Measurements from ENCODE around the gene BAX.
A peak's percentile ranks its signal among the peaks of the same experiment; 100 is the strongest.

The BAX gene

GRCh38 chr19:48997972-48998371, 43.3 kb downstream of the BAX start:
- H3K4me3 ChIP-seq (ENCODE audit: low read depth, low read length), result no peak overlapping the region
- peak; percentile 73 for DNase-seq (ENCODE audit: low read depth)
- peak; percentile 67 for TF ChIP-seq CTCF (IDR thresholded peaks at IDR 0.05; ENCODE audit: low read depth, low read length)
- no peak for TF ChIP-seq MYC (IDR thresholded peaks at IDR 0.05; ENCODE audit: low read depth, low read length)
- TF ChIP-seq POLR2A (IDR thresholded peaks at IDR 0.05; ENCODE audit: extremely low read depth, insufficient read length), result no peak
- TF ChIP-seq, protein P1, sequence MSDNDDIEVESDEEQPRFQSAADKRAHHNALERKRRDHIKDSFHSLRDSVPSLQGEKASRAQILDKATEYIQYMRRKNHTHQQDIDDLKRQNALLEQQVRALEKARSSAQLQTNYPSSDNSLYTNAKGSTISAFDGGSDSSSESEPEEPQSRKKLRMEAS (IDR thresholded peaks at IDR 0.05; ENCODE audit: low read depth, low read length), result no peak

DNA sequence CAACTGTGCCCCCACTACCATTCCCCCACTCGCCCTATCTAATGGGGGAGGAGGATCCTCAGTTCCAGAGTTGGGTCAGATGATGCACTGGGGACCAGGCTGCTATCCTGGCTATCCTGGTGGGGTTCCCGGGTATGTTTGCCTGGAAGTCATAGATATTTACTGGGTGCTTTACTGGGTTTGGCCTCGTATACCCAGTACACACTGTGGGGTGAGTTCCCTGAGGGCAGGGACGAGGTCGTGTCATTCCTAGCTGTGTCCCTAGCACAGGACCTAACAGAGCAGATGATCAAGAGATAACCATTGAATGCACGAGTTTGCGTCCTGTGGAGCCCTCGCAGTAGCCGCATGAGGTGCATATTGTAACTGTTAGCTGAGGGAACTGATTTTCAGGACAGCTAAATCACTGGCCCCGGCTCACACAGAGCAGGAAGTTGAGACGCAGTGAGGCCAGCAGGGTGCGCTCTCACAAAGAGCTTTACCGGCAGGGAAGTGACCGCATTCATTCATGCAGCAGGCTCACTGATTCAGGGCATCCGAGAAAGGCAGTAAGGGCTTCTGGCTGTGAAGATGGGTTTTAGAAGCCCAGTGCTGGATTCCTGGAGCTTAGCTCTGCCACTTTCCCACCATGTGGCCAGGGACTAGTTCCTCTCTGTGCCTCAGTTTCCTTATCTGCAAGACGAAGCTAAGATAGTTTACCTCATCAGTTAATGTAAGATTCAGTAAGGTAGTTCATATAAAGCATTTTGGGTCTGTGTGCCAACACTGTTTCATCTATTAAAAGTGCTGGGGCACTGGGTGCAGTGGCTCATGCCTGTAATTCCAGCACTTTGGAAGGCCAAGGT, 45.0 kb downstream of the BAX start:
- TF ChIP-seq CTCF (IDR thresholded peaks at IDR 0.05; ENCODE audit: low read depth, low read length), result peak; percentile 62
- TF ChIP-seq, protein P1 (IDR thresholded peaks at IDR 0.05; ENCODE audit: low read depth, low read length), result no peak
- DNase-seq (ENCODE audit: low read depth), result peak; percentile 67
- H3K4me3 ChIP-seq (ENCODE audit: low read depth, low read length), result no peak overlapping the region

GRCh38 chr19:49004133-49004532, 49.5 kb downstream of the BAX start:
- TF ChIP-seq POLR2A (IDR thresholded peaks at IDR 0.05; ENCODE audit: extremely low read depth, insufficient read length) (no peak), MYC (IDR thresholded peaks at IDR 0.05; ENCODE audit: low read depth, low read length) (no peak), CTCF (IDR thresholded peaks at IDR 0.05; ENCODE audit: low read depth, low read length) (no peak)
- TF ChIP-seq, protein P1 (IDR thresholded peaks at IDR 0.05; ENCODE audit: low read depth, low read length), result no peak
- DNase-seq (ENCODE audit: low read depth), result no peak
- H3K4me3 ChIP-seq (ENCODE audit: low read depth, low read length), result no peak overlapping the region

DNA sequence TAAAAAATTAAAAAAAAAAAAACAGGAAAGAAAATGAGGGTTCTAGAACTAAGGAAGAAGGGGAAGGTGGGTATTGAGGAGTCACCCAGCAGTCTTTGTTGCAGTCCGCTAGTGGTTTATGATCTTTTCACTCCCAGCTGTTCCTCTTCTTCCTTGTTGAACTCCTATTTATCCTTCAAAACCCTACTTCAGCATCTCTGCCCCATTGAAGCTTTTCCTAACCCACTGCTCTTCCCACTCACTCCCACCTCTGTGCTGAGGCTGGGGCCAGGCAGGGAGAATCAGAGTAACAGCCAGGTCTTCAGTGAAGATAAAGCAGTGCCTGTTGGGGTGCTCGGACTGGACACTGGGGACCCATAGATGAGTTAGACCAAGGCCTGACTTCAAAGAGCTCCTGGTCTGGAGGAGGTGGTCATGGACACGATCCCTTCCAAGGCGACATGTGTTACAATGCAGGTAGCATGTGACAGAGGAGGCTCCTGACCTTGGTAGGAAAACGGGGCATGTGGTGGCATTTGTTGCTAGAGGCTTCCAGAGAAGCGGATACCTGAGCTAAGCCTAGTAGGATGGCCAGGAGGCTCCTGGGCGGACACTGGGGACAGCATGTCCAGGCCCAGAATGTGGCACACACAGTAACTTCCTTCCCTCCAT, 50.4 kb downstream of the BAX start:
- TF ChIP-seq POLR2A (IDR thresholded peaks at IDR 0.05; ENCODE audit: extremely low read depth, insufficient read length) (no peak), MYC (IDR thresholded peaks at IDR 0.05; ENCODE audit: low read depth, low read length) (no peak), CTCF (IDR thresholded peaks at IDR 0.05; ENCODE audit: low read depth, low read length) (no peak)
- TF ChIP-seq, protein P1 (IDR thresholded peaks at IDR 0.05; ENCODE audit: low read depth, low read length), result no peak
- no peak overlapping the region for H3K4me3 ChIP-seq (ENCODE audit: low read depth, low read length)
- no peak for DNase-seq (ENCODE audit: low read depth)

GRCh38 chr19:49006905-49007304, 52.2 kb downstream of the BAX start:
- DNase-seq (ENCODE audit: low read depth), result no peak
- no peak overlapping the region for H3K4me3 ChIP-seq (ENCODE audit: low read depth, low read length)
- TF ChIP-seq MYC (IDR thresholded peaks at IDR 0.05; ENCODE audit: low read depth, low read length) (no peak), POLR2A (IDR thresholded peaks at IDR 0.05; ENCODE audit: extremely low read depth, insufficient read length) (no peak), CTCF (IDR thresholded peaks at IDR 0.05; ENCODE audit: low read depth, low read length) (no peak)
- TF ChIP-seq, protein P1 (IDR thresholded peaks at IDR 0.05; ENCODE audit: low read depth, low read length), result no peak
